Coronary artery (tissue), 2 donors: ENCODE results near the gene LYPD1.

Experiments used
- DNase-seq: peaks from one replicate; pipeline ENCODE4 v3.0.0-alpha.2; 2017; ENCODE audit warnings: low spot score
- H3K27ac ChIP-seq, 2 donors: fragments of 200-600 bp; sonication (generic); one replicate each; pipeline ENCODE4 v1.5.1; 2016 to 2019
- H3K4me3 ChIP-seq: fragments of 200-600 bp; sonication (generic); 2 replicates; pipeline ENCODE4 v1.5.1; 2016; ENCODE audit warnings: mild to moderate bottlenecking, moderate library complexity
- TF ChIP-seq, protein P1 (sequence below): fragments of 200-600 bp; sonication (generic); IDR thresholded peaks from one replicate; pipeline ENCODE4 v1.5.1; 2019; ENCODE audit warnings: antibody characterized with exemption

Gene LYPD1

DNA sequence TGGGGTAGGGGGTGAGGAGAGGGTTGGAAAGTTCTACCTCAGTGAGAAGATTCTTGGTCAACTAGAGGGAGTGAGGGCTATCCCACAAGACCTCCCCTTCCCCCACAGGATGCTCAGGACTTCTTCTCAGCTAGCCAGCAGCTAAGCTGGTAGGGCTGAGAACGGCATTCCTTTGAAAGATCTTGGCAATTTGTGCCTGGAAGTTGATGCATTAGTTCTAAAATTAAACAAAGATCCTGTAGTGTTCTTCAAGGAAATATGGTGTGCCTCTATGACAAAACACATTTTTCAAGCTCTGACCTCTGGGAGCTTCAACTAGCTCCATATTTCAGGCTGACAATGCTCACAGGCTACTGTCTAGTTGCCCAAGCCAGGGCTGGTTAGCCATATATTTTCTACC, 2.3 kb downstream of the LYPD1 start:
- TF ChIP-seq, protein P1, sequence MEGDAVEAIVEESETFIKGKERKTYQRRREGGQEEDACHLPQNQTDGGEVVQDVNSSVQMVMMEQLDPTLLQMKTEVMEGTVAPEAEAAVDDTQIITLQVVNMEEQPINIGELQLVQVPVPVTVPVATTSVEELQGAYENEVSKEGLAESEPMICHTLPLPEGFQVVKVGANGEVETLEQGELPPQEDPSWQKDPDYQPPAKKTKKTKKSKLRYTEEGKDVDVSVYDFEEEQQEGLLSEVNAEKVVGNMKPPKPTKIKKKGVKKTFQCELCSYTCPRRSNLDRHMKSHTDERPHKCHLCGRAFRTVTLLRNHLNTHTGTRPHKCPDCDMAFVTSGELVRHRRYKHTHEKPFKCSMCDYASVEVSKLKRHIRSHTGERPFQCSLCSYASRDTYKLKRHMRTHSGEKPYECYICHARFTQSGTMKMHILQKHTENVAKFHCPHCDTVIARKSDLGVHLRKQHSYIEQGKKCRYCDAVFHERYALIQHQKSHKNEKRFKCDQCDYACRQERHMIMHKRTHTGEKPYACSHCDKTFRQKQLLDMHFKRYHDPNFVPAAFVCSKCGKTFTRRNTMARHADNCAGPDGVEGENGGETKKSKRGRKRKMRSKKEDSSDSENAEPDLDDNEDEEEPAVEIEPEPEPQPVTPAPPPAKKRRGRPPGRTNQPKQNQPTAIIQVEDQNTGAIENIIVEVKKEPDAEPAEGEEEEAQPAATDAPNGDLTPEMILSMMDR = no peak
- Histone ChIP-seq H3K27ac (no peak overlapping the region), H3K4me3 (no peak overlapping the region)
- no peak for DNase-seq

DNA sequence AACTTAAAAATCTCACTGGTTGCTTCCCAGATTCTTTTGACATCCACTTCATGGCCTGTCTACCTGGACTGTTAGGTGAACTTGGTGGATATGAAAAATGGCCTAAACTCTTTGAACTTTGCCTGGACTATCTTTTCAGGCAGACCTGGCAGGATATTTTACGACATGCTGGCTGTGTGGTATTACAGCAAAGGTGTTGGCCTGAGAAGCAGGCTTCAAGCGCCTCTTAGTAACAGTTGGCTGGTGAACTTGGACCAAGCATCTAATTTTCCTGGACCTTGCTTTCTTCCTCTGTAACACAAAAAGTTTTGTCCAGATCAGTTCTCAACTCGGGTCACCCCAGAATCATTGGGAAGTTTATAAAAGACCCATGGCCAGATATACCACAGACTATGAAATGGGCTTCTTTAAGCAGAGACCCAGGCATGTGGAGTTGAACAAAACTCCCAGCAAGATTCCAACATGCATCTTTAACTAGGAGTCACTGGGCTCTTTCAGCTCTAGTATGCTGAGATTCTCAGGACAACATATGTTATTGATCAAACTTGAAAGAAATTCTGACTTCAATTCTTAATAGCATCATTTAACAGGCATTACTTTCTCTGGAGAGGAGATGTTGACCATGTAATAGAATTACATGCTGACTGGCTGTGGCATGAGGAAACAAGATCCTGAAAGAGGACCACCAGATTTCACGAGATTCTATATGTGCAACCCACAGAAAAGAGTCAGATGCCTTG, 4.4 kb downstream of the LYPD1 start:
- TF ChIP-seq, protein P1 = no peak
- no peak for DNase-seq

GRCh38 chr2:132664096-132664495, 5.9 kb downstream of the LYPD1 start:
- no peak overlapping the region for H3K27ac ChIP-seq
- TF ChIP-seq, protein P1 = no peak
- no peak for DNase-seq
- H3K4me3 ChIP-seq = no peak overlapping the region

More for the DNA sequence above, 4.4 kb downstream of the LYPD1 start:
- no peak overlapping the region for H3K4me3 ChIP-seq
- H3K27ac ChIP-seq = no peak overlapping the region

DNA sequence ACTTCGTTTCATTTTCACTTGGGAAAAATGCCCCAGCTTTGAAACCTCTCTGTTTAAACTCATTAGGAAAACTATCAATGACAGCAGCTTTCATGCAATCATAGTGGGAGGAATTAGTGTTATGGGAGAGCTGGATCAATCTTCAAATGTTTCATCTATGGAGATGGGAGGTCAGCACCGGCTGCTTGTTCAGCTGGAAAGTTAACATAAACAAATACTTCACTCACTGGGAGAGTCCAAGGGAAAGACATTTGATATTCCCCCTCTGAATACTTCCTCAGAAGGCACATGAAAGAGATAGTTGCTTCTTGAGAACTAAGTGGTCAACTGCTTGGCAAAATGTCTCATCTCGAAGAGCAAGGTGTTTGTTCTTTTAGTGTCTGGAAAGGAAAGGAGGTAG, 7.3 kb downstream of the LYPD1 start:
- no peak for DNase-seq
- Histone ChIP-seq H3K27ac (no peak overlapping the region), H3K4me3 (no peak overlapping the region)
- TF ChIP-seq, protein P1 = no peak

DNA sequence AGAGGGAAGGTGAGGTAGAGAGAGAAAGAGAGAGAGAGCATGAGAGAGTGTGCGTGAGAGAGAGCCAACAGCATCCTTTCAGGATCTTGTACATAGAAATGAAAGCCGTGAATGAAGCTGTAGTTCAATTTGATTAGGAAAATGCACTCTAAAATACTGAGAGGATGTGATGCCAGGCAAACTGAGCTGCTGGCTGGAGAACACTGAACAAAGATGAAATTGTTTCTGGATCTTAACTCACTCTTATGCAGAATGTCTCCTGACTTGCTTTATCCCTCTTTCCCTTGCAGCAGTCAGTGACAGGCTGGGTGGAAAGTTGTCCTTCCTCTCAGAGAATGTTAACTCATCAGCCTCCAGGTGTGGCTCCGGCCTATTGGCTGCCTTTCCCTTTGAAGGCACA, 10.7 kb downstream of the LYPD1 start:
- H3K27ac ChIP-seq = no peak overlapping the region
- TF ChIP-seq, protein P1 = no peak
- no peak for DNase-seq
- no peak overlapping the region for H3K4me3 ChIP-seq

GRCh38 chr2:132656266-132656975, 13.6 kb downstream of the LYPD1 start:
- no peak for DNase-seq
- TF ChIP-seq, protein P1 = no peak
- Histone ChIP-seq H3K27ac (no peak overlapping the region), H3K4me3 (no peak overlapping the region)

GRCh38 chr2:132654968-132655367, 15.0 kb downstream of the LYPD1 start:
- TF ChIP-seq, protein P1 = no peak

More at GRCh38 chr2:132654968-132655367, 15.0 kb downstream of the LYPD1 start:
- DNase-seq = no peak
- no peak overlapping the region for H3K4me3 ChIP-seq
- H3K27ac ChIP-seq = no peak overlapping the region
